22Rv1 (cell line): ENCODE measurements around the gene IER3.

Experiments used
- ZFX ChIP-seq: fragments of 450-650 bp; IDR thresholded peaks from 2 replicates; pipeline ENCODE4 v1.6.1; 2017; ENCODE audit warnings: antibody characterized with exemption, borderline replicate concordance
- TF ChIP-seq, protein P1 (sequence below): fragments of 450-650 bp; IDR thresholded peaks from 2 replicates; pipeline ENCODE4 v1.5.1; 2017; ENCODE audit warnings: mild to moderate bottlenecking

- TF ChIP-seq, protein P1, sequence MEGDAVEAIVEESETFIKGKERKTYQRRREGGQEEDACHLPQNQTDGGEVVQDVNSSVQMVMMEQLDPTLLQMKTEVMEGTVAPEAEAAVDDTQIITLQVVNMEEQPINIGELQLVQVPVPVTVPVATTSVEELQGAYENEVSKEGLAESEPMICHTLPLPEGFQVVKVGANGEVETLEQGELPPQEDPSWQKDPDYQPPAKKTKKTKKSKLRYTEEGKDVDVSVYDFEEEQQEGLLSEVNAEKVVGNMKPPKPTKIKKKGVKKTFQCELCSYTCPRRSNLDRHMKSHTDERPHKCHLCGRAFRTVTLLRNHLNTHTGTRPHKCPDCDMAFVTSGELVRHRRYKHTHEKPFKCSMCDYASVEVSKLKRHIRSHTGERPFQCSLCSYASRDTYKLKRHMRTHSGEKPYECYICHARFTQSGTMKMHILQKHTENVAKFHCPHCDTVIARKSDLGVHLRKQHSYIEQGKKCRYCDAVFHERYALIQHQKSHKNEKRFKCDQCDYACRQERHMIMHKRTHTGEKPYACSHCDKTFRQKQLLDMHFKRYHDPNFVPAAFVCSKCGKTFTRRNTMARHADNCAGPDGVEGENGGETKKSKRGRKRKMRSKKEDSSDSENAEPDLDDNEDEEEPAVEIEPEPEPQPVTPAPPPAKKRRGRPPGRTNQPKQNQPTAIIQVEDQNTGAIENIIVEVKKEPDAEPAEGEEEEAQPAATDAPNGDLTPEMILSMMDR, result no peak
- TF ChIP-seq ZFX, result no peak
These were observed 10.3 kb upstream of the IER3 start for GRCh38 chr6:30754631-30755030.
